Gastrocnemius medialis (tissue), 4 donors: ENCODE data around the gene VKORC1L1. TPM values are rescaled to one million over a fixed set of nuclear protein-coding genes. Genes with fewer than 3 reads are reported as not detected.
"Not testable (repeated sequence)": the region's sequence is repeated elsewhere in the genome, so short reads cannot be mapped to it uniquely, and the experiment has no call there.

Experiments
- ATAC-seq, 2 donors: fragments of 150-250 bp; one replicate each; pipeline ENCODE4 v1.9.1; 2016
- DNase-seq, 2 donors: peaks; one replicate each; pipeline ENCODE4 v3.0.0-alpha.2; 2019
- H3K27ac ChIP-seq, 4 donors: fragments of 200-600 bp; sonication (generic); 1 replicate in 1 of 4; 2 replicates in 3 of 4; pipeline ENCODE4 v1.5.1; 2016 to 2018; ENCODE audit warnings: mild to moderate bottlenecking in 2 of 4, moderate library complexity in 1 of 4
- H3K27me3 ChIP-seq, 3 donors: fragments of 200-600 bp; sonication (generic) in 2 of 3; 1 replicate in 1 of 3; 2 replicates in 2 of 3; pipeline versions ENCODE4 v1.5.1 to v1.6.0; 2016 to 2019; ENCODE audit warnings: mild to moderate bottlenecking in 1 of 3, moderate library complexity in 1 of 3
- H3K36me3 ChIP-seq, 2 donors: fragments of 200-600 bp; sonication (generic) in 1 of 2; one replicate each; pipeline ENCODE4 v1.5.1; 2017 to 2018
- H3K4me1 ChIP-seq, 2 donors: fragments of 200-600 bp; sonication (generic) in 1 of 2; one replicate each; pipeline ENCODE4 v1.5.1; 2016 to 2017; ENCODE audit warnings: mild to moderate bottlenecking in 2 of 2
- H3K4me3 ChIP-seq, 4 donors: fragments of 200-600 bp; sonication (generic) in 3 of 4; 1 replicate in 1 of 4; 2 replicates in 3 of 4; pipeline ENCODE4 v1.5.1; 2016 to 2019; ENCODE audit warnings: mild to moderate bottlenecking in 2 of 4
- H3K9me3 ChIP-seq, 3 donors: fragments of 200-600 bp; sonication (generic) in 2 of 3; 1 replicate in 1 of 3; 2 replicates in 2 of 3; pipeline ENCODE4 v1.5.1; 2016 to 2019
- POLR2A ChIP-seq, 2 donors: fragments of 450-650 bp; IDR thresholded peaks; one replicate each; pipeline ENCODE4 v1.6.1; 2017; ENCODE audit warnings: antibody characterized with exemption in 2 of 2, mild to moderate bottlenecking in 2 of 2, moderate library complexity in 2 of 2
- in situ Hi-C, 4 donors: fragments of 200-750 bp; cut with MboI; loops; one replicate each; pipeline versions ENCODE4 v1.15.0 to v1.8.0; 2017; ENCODE audit warnings: low sequenced_read_pairs in 4 of 4
- intact Hi-C: fragments of 100-400 bp; cut with DNase I; formaldehyde crosslinking; loops from one replicate; pipeline ENCODE4 v1.15.1; 2023; ENCODE audit warnings: low total_unique reads
- total RNA-seq, 4 donors: library from RNA; depleted of rRNA; stranded (reverse); fragments of >200 nt; gene quantifications; one replicate each; pipeline versions ENCODE4 v1.1.0 to v1.2.3, GENCODE V29; 2016
- TF ChIP-seq, protein P1 (sequence below), 5 experiments: fragments of 450-650 bp in 3 of 5; fragments of 200-600 bp in 2 of 5; sonication (generic) in 2 of 5; IDR thresholded peaks in 4 of 5; conservative IDR thresholded peaks in 1 of 5; 1 replicate in 4 of 5; 2 replicates in 1 of 5; pipeline ENCODE4 v1.5.1; 2016 to 2019; ENCODE audit warnings: antibody characterized with exemption in 5 of 5, mild to moderate bottlenecking in 3 of 5, moderate library complexity in 3 of 5

Gene VKORC1L1
- total RNA-seq, 4 donors from 2014 or later, result 11.5 to 17.5 (median 14.9) TPM

DNA sequence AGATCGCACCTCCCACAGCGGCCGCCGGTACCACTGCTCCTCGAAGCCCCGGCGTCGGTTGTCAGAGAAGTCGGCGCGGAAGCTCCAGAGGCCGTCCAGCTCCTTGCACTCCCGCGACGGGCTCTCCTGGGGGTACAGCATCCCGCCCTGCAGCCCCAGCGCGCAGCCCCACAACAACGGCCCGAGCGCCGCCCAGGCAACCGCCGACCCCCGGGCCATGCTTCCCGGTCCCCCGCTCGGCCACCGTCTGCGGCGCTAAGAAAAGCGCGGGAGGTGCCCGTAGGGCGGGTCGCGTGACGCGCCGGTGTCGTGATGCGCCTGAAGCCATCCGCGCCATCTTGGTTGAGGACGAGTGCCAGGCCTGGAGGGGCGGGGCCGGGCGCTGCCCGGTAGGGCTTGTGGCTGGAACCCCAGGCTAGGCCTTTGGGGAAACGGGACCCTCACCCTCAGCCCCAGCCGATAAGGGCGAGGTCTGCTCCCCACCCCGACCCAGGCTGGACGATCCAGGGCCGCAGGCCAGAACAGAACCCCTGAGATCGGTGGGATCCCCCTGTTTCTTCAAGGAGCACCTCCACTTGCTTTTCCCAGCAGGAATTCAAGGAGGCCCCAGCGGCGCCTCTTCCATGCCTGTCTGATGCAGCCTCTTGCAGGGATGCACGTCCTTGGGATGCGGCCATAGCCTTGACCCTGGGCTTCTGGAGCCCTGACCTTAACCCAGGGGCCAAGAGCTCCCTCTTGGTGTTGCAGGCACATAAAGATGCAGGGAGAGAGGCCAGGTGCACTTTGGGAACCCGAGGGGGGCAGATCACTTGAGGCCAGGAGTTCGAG lies 109.3 kb downstream of the VKORC1L1 start, which contains the start of gene GUSB:
GUSB (minus strand) TSS at position 249 of the 828 bp plus-strand sequence; CDS start at position 219, 30 bp downstream.
- peak; percentile 80 to 83 for DNase-seq
- H3K9me3 ChIP-seq, result no peaks in the 10 kb centered on the region
- peak within 1 kb of the TSS; percentile 78 to 84 (median 82) for H3K27ac ChIP-seq
- H3K36me3 ChIP-seq, result peaks cover 0 to 15% of the 10 kb centered on the region in 2 donors
- in situ Hi-C loops (loop anchor here in 3 of 4 donors (25.0 kb wide), 1 partner anchor 245 kb away; no protein-coding TSS in a partner anchor), intact Hi-C loops (loop anchor here (1.0 to 5.0 kb wide), 4 partner anchors 93 to 230 kb away; partner anchors contain the start of genes ASL, CRCP and VKORC1L1)
- peaks cover 15 to 19% of the 10 kb centered on the region in 2 donors for H3K4me1 ChIP-seq
- TF ChIP-seq, protein P1, sequence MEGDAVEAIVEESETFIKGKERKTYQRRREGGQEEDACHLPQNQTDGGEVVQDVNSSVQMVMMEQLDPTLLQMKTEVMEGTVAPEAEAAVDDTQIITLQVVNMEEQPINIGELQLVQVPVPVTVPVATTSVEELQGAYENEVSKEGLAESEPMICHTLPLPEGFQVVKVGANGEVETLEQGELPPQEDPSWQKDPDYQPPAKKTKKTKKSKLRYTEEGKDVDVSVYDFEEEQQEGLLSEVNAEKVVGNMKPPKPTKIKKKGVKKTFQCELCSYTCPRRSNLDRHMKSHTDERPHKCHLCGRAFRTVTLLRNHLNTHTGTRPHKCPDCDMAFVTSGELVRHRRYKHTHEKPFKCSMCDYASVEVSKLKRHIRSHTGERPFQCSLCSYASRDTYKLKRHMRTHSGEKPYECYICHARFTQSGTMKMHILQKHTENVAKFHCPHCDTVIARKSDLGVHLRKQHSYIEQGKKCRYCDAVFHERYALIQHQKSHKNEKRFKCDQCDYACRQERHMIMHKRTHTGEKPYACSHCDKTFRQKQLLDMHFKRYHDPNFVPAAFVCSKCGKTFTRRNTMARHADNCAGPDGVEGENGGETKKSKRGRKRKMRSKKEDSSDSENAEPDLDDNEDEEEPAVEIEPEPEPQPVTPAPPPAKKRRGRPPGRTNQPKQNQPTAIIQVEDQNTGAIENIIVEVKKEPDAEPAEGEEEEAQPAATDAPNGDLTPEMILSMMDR (IDR thresholded peaks at IDR 0.05 in 4 of 5, conservative IDR thresholded peaks at IDR 0.05 in 1 of 5), result peak in 1 of 5 experiments; percentile 8
- peak; percentile 72 to 78 for TF ChIP-seq POLR2A (IDR thresholded peaks at IDR 0.05)
- peak; percentile 91 to 97 for ATAC-seq
- H3K4me3 ChIP-seq, result peak within 1 kb of the TSS; percentile 89 to 98 (median 92)
- H3K27me3 ChIP-seq, result no peaks in the 10 kb centered on the region

DNA sequence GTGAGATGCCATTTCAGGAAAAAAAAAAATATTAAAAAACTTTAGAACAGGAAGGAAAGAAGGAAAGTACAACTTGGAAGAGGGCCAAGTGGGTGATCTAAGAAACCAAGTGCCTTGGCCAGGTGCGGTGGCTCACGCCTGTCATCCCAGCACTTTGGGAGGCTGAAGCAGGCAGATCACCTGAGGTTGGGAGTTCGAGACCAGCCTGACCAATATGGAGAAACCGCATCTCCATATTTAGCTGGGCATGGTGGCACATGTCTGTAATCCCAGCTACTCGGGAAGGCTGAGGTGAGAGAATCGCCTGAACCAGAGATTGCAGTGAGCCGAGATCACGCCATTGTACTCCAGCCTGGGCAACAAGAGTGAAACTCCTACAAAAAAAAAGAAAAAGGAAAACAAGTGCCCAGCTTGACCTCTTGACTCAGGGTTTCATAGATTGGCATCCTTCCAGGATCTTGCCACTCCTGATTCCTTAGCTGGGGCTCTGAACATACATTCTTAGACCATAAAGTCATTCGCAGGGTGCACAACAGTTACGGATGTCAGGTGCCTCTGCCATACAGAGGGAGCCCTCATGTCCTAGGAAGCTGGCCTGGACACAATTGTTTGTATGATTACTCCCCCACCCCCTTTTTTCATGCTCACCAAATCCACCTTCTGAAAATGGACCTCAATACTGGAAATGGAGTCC lies 111.2 kb downstream of the VKORC1L1 start:
- DNase-seq, result no peak
- in situ Hi-C loops, result loop anchor here in 3 of 4 donors (25.0 kb wide), 1 partner anchor 247 kb away; no protein-coding TSS in a partner anchor
- intact Hi-C loops, result loop anchor here (2.0 to 5.0 kb wide), 2 partner anchors 111 to 232 kb away; partner anchors contain the start of gene VKORC1L1

DNA sequence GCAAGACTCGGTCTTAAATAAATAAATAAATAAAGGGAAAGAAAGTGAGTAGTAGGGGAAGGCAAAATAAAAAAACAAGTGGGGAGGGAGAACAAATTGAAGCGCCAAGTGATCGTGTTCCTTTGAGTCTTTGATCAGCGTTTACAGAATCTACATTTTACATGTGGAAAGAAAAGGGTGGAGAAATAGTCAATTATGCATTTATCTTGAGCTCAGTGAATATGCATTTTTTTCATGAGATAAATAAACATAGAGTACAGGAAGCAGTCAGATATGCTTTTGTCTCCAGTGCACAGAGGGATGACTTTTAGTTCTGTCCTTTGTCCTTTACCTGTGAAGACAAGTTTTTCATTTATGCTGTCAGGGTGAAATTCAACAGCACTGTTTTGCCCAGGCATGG lies 115.2 kb downstream of the VKORC1L1 start:
- H3K4me3 ChIP-seq, result no peak overlapping the region
- no peaks in the 10 kb centered on the region for H3K9me3 ChIP-seq
- TF ChIP-seq, protein P1 (IDR thresholded peaks at IDR 0.05 in 4 of 5, conservative IDR thresholded peaks at IDR 0.05 in 1 of 5), result no peak
- no peak for TF ChIP-seq POLR2A (IDR thresholded peaks at IDR 0.05)
- in situ Hi-C loops, result loop anchor here in 3 of 4 donors (25.0 kb wide), 1 partner anchor 251 kb away; no protein-coding TSS in a partner anchor
- no peak overlapping the region for H3K27ac ChIP-seq
- DNase-seq, result no peak
- no peaks in the 10 kb centered on the region for H3K36me3 ChIP-seq
- ATAC-seq, result no peak
- no peaks in the 10 kb centered on the region for H3K4me1 ChIP-seq
- intact Hi-C loops, result no loop called here
- H3K27me3 ChIP-seq, result no peaks in the 10 kb centered on the region

More for the DNA sequence above, 111.2 kb downstream of the VKORC1L1 start:
- no peak for TF ChIP-seq POLR2A (IDR thresholded peaks at IDR 0.05)
- TF ChIP-seq, protein P1 (IDR thresholded peaks at IDR 0.05 in 4 of 5, conservative IDR thresholded peaks at IDR 0.05 in 1 of 5), result no peak
- Histone ChIP-seq H3K4me3 (no peak overlapping the region), H3K27me3 (no peaks in the 10 kb centered on the region), H3K4me1 (peaks cover 15 to 19% of the 10 kb centered on the region in 2 donors), H3K36me3 (peaks cover 0 to 9% of the 10 kb centered on the region in 2 donors), H3K27ac (no peak overlapping the region), H3K9me3 (no peaks in the 10 kb centered on the region)
- ATAC-seq, result no peak

DNA sequence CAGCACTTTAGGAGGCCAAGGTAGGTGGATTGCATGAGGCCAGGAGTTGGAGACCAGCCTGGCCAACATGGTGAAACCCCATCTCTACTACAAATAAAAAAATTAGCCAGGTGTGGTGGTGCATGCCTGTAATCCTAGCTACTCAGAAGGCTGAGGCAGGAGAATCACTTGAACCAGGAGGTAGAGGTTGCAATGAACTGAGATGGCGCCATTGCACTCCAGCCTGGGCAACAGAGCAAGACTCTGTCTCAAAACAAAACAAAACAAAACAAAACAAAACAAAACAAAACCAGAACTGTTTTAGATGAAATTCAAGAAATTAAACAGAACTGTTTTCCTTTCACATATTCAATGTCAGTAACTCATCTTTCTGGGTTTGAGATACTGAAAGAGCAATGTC lies 115.6 kb downstream of the VKORC1L1 start:
- H3K27ac ChIP-seq, H3K36me3 ChIP-seq, intact Hi-C loops, H3K27me3 ChIP-seq, H3K9me3 ChIP-seq, H3K4me1 ChIP-seq, H3K4me3 ChIP-seq, ATAC-seq, DNase-seq: not testable (repeated sequence)
- in situ Hi-C loops, result loop anchor here in 3 of 4 donors (25.0 kb wide), 1 partner anchor 251 kb away; no protein-coding TSS in a partner anchor
